DMS 273 treated with DMSO at 0.1 percent for 48 hours (cell line): ENCODE measurements around the gene GMDS.

Experiments
- DNase-seq: peaks from one replicate; lab custom pipeline; 2025; lab: John Stamatoyannopoulos, UW

Gene GMDS

DNA sequence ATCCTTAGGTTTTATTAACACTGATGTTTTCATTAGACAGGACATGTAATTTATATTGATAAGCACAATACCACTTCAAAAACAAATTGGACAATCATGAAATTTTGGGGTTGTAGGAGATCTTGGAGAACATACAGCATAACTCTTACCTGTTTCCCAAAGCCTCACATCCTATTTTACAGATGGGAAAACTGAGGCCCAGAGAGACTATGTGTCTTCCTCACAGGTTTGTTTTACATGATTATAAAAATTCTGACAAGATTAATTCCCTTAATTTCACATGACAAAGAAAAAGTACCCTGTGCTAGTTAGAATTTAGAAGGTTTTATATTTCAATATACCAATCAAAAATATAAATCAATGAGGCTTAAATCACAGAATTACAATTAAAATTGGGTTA lies 145.5 kb downstream of the GMDS start:
- DNase-seq, result no peak

DNA sequence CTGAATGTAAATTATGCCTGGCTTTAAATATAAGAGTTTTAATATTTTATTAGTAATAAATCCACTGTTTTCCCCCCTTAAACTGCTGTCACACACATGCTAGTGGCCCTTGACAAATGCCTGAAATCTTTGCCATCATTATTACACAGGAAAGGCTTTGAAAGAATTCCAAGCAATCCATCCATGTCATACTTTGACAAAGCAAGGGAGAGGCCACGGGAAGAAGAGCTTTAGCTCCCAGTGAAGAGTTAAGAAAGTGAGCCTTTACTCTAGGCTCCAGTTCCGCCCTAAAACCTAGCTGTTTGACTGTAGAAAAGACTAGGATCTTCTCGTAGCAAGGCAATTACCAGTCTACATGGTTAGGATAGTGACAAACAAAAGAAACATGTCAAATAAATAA lies 147.9 kb downstream of the GMDS start:
- DNase-seq, result no peak

DNA sequence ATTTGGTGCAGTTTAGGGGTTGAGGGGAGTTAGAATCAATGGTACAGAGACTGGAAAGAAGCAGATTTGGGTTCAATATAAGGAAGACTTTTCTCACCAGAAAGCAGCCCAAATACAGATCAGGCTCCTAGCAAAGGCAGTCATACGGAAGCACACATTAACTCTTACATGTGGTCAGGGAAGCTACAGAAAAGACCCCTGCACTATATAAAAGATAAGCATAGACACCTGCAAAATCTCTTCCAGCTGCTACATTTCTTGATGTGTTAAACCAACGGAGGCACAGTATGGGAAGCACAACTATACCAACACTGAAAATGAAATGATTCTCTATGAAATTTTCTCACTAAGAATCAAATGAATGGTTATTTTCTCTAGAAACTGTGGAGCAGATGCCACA lies 150.8 kb downstream of the GMDS start:
- DNase-seq, result no peak

DNA sequence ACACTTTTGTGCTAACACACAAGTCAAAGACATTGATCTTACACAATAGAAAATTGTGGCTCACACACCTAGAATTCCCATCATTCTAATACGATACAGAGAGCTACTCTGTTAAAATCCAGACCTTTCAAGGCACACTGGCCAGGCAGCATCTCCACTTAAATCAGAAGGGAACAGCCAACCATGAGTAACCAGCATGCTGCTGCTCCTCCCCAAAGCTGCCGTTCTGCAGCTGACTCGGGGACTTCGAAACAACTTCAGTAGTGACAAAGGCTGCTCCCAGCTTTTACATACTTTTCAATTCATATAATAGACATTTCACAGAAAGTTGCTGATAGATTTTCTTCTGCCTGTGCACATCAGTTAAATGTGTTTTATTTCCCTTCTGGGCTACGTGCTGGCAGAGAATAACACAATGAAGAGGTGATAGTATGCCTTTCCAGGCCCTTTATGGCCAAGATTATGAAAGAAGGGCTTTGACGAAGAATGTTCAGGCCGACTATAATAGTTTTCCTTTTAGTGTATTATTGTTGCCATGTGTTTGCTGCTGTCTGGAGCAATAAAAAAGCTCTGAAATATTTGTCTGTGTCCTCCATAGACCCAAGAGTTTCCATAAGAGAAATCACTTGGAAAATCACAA lies 159.0 kb downstream of the GMDS start:
- no peak for DNase-seq

DNA sequence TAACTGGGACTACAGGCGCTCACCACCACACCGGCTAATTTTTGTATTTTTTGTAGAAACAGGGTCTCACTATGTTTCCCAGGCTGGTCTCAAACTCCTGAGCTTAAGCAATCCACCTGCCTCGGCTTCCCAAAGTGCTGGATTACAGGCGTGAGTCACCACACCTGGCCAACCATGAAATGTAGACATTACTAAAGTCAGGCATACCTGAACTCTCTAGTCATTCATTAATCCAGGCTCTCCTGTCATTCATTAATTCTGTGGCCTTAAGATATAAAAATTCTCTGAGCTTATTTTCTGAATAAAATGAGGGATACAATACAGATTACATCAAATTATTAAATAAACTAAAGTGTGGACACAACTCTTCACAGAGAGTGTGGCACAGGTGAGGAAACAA lies 159.7 kb downstream of the GMDS start:
- no peak for DNase-seq

DNA sequence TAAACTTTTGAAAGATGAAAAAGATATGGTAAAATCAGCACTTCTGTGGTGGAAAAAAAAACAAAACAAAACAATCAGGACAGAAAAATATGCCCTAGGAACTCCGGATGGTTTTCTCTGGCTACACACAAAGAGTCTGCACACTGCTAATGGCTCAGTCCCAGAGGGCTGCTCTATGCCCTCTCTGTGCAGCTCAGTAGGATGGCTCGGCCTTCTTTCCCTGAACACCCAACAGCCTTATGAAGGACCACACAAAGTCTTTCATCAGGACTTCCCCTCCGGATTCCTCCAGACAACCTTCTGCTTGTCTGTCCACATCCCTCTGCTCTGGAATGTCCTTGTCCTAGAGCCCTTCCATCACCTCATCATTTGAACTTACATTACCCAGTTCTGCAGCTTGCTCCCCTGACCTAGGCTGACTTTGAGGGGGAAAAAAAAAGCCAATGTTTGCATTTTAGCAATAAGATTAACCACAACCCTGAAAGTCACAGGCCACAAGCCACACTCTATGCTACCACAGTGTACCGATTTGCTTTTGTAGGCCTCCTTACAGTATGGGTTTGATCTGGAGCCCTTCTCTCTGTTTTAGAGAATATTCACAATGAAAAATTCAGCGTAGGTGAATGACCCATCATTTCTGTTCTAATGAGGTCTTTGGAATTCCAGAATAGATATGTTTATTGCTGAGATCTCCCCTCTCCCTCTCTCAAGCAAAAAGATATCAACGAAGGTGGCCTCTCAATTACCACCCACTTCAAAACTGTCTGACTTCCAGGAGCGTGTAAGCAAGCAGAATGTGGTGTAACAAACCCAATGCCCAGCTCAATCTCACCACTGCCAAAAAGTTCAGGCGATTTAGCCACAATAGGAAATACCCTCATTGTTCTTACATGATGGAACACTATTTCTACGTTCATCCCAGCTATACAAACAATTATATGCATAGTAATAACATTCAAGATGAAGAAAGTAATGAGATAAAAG lies 164.0 kb downstream of the GMDS start:
- DNase-seq, result no peak

DNA sequence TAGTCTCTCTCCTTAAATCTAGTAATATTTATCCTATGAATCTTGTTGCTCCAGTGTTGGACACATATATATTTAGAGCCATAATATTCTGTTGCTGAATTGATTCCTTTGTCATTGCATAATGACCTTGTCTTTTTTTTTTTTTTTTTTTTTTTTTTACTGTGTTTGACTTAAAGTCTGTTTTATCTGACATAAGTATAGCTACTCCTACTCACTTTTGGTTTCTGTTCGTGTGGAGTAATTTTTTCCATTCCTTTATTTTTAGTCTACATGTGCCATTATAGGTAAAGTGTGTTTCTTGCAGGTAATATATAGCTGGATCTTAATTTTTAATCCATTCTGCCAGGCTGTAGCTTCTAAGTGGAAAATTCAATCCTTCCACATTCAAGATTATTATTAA lies 166.5 kb downstream of the GMDS start:
- no peak for DNase-seq

DNA sequence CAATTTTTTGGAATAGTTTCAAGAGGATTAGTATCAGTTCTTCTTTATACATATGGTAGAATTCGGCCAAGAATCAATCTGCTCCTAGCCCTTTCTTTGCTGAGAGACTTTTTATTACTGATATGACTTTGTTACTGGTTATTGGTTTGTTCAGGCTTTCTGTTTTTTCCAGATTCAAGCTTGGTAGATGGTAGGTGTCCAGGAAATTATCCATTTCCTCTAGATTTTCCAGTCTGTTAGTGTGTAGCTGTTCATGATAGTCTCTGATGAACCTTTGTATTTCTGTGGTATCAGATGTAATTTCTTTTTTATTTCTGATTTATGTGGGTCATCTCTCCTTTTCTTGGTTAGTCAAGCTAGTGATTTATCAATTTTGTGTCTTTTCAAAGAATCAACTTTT lies 167.6 kb downstream of the GMDS start:
- DNase-seq, result no peak

DNA sequence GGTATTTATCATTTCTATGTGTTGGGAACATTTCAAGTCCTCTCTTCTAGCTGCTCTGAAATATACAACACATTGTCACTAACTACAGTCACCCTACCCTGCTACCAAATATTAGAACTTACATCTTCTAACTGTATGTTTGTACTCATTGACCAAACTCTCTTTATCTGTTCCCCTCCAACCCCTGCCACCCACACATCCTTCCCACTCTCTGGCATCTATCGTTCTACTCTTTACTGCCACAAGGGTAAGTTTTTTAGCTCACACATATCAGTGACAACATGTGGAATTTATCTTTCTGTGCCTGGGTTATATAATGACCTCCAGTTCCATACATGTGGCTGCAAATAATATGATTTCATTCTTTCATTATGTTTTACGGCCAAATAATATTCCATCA lies 171.9 kb downstream of the GMDS start:
- DNase-seq, result no peak

DNA sequence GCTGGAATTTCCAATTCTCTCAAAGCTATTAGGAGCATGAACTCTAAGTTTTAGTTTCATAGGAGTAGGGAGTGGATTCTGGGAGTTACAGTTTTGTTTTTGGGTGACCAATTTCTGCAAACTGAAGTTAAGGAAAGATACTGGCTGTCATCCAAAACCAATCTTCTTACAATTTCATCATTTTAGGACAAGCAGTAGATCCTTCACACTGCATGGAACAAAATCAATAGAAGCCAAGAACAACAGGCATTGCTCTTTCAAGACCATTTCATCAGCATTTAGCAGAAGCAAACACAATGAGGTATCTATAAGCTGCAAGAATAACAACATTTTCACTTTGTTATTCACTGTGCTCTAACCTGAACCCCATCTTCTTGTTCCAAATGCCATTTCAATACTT lies 173.0 kb downstream of the GMDS start:
- no peak for DNase-seq

DNA sequence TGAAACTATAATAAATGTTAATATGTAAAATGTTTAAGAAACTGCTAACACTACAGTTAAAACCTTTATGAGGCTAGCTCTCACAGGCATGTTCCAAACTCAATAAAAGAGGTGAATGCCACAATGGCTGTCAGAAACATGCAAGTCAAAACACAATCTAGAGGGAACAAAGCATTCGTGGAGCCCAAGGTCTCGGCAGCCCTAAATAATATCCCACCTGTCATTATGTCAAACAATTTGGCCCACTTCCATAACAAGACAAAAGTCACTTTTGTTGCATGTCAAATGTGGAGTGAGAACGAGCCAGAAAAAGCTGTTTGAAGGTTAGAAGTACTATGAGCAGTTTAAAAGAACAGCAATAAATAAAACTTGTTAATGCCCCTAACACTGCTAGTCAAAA lies 181.9 kb downstream of the GMDS start:
- DNase-seq, result no peak

DNA sequence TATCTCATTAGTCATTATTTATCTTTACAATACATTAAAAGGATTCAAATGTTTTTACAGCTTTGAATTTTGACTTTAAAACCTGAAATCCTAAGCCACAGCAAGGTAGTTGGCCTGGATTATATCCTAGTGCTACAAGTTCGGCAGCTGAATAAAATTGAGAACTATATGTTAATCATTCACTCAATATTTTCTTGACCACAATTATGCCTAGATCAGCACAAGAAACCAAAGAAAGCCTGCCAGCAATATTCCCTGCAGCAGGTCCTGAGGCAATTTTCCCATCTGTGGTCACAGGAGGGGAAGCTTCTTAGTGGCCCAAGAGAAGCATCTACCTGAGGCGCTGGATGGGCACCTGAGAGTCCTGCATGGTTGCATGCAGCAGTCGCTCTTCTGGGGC lies 183.5 kb downstream of the GMDS start:
- DNase-seq, result no peak

DNA sequence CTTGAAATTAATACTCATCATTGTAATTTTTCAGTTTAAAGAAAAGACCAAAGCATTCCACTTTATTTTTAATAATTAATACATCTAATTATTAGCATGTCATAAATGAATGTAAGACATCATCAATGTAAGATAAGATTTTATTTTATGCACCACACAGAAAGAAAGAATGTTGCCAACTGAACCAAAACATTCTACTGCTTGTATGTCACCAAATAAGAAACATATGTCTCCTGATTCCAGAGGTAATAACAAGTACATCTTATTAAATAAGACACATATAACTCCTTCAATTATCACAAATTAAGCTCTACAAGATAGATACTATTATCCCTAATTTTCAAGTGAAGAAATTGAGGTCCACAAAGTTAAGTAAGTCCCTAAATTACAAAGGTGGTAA lies 189.5 kb downstream of the GMDS start:
- DNase-seq, result no peak

DNA sequence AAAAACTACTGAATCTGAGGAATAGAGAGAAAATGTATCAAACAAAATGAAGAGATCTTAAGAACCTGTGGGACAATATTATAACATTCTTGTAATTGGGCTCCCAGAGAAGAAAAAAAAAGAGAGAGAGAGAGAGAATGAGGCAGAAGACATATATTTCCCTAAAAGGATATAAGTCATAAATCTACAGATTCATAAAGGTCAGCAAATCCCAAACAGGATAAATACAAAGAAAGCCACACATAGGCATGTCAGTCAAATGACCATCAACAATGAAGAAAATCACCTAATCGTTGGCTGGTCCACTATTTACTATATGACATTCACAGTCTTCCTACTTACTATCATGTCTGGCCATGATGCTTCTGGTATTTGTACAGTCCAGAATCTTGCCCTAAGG lies 190.3 kb downstream of the GMDS start:
- no peak for DNase-seq

DNA sequence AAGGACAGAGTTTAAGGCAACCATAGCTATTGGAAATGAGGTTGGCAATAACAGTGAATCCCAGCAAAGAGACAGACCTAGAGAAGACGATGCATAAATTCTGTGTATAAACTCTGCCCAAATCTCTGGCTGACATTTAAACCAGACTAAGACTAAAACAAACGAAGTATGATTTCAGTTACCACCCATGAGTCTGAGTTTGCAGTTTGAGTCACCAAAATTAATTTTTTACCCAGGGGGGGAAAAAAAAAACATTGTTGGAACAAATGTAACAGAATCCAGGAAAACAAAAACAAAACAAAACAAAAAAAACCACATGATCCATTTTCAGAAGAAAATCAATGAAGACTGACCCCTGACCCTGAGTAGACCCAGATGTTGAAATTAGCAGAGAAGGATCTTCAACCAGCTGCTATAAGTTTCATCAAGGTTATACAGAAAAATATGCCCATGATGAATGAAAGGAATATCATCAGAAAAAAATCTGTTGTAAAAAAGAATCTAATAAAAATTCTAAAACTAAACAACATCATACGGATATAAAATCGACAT lies 190.8 kb downstream of the GMDS start:
- no peak for DNase-seq

DNA sequence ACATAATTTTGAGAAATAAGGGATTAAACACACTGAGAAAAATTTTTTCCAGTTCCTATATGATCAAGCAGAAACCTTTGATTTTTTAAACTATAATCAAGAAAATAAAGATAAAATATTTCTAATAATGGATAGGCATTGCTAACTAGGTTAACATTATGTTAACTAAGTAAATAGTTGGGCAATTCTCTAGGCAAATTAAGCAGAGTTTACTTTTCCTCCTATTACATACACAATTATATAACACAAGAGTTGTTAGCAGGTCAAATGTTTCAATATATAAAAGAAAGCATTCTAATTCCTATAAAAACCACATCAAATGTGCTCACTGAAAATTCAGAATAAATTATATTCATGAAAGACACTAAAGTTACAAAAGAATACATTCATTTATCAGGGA lies 191.7 kb downstream of the GMDS start:
- no peak for DNase-seq

DNA sequence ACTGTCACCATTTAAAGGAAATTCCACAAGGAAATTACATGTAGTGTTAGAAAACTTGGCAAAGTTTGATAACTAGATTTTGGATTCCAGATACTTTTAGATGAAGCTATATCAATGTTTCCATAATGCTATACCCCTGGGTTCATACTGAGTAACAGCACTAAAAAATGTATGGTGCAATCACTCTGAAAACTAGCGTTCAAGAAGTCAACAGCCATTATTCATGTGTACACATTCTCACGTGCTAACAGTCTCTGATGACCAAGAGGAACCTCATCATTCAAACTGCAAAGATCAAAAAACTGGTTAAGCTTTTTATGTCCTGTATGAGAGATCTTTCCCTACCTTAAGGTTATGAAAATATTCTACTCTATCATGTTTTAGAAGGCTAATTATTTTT lies 197.6 kb downstream of the GMDS start:
- no peak for DNase-seq

DNA sequence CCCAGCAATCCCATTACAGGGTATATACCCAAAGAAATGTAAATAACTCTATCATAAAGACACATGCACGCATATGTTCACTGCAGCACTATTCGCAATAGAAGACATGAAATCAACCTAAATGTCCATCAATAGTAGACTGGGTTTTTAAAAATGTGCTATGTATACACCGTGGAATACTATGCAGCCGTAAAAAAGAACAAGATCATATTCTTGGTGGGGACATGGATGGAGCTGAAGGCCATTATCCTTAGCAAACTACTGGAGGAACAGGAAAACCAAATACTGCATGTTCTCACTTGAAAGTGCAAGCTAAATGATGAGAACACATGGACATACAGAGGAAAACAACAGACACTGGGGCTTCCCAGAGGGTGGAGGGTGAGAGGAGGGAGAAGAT lies 201.2 kb downstream of the GMDS start:
- no peak for DNase-seq

DNA sequence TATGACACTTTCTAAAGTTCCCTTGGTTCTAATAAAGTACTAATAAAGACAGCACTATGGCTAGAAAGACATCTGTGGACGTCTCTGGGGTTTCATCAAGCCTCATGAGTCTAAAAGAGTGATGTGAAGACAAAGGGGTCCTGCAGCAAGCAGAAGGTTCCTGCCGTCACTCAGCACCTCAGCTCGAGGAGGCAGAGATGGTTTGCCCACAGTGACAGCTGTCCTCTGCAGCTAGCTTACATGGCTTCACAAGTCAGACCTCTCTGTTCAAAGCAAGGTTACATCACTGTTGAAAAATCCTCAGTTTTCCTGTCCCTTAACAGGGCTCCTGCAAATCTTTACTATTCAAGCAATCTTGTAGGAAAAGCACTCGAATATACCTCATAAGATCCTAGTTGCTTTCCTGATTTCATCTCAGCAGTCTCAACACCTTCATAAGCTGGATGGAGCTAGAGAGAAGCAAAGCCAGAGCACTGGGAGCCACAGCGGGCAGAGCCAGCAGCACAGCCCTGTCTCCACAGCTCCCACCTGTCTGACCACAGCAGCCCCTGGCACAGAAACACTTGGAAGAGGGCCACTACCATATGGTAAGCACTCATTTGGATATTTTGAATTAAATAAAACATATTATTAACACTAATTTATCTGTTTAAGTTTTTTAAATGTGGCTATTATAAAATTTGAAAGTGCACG lies 202.3 kb downstream of the GMDS start:
- peak; percentile 50 for DNase-seq

DNA sequence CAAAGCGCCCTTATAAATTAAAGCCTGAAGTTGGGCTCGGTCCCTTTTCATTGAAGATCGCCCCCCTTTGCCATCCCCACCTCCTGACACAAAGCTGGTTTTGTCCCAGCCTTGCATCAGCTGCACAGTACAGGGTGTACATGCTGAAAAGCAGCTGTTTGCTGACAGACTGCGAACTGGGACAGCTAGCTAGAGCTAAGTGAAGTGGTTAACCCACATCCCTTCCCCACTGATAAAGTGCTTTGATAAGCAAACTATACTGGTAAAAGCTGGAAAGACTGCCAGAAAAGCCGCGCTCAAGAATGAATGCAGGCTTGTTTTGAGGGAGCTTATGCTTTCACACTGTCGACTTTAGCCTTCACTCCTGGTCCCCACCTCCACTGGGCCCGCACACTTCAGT lies 207.3 kb downstream of the GMDS start:
- DNase-seq, result no peak

DNA sequence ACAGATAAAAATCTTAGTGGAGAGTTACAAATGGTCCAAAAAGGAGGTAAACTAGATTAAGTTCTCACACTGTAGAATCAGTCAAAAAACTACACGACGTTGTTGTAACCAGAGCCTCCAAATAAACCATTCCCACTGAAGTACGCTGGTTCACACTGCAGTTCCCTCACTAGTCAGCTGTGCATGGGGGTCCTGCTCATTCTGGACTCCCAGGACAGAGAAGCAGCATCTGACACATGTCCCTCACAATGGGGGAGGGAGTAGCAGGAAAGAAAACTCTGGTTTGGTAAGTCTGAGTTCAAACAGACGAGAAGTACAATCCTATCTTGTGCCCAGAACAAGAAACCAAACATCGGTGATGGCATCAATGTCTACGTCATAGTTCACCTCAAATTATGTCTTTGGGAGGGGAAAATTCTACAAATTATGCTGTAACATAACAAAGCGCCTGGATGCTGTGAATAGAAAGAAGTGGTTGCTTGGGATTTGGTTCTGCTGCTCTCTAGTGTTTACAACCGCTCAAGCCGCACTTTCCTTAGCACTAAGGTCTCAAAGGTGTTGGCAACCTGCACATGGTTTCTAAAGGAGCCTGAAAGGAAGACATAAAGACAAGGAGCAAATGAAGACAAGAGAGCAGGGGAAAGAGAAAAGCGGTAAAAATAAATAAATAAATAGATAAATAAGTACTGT lies 208.0 kb downstream of the GMDS start:
- DNase-seq, result no peak

DNA sequence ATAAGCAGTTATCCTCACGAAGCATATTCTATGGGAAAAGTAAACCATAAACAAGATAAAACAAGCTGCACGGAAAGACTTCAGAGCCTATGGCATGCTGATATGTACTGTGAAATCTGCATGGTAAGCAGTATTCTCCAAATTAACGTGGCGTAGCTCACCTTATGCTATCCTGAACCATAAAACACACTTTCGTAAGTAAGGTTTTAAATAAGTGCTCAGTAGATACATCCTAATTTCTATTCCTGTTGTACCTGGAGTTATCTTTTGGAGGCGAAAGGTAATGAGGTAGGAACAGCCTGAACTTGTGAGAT lies 208.7 kb downstream of the GMDS start:
- DNase-seq, result no peak
